Glutamatergic neuron (in vitro differentiated cells): ENCODE data around the gene CKAP2L. TPM values are rescaled to one million over a fixed set of nuclear protein-coding genes. Genes with fewer than 3 reads are reported as not detected.

Source experiments
- DNase-seq: peaks from one replicate; pipeline ENCODE4 v3.0.0; 2022
- H3K27ac Mint-ChIP-seq: one replicate; pipeline ENCODE4 v1.8.0; 2020; ENCODE audit warnings: mild to moderate bottlenecking, mixed read lengths, inconsistent platforms; ENCODE audit not compliant: unreplicated experiment
- H3K27me3 Mint-ChIP-seq: one replicate; pipeline ENCODE4 v1.8.0; 2020; ENCODE audit warnings: mild to moderate bottlenecking, moderate library complexity, mixed read lengths, inconsistent platforms; ENCODE audit not compliant: unreplicated experiment
- H3K36me3 Mint-ChIP-seq: one replicate; pipeline ENCODE4 v1.8.0; 2020; ENCODE audit warnings: mild to moderate bottlenecking, mixed read lengths, inconsistent platforms; ENCODE audit not compliant: unreplicated experiment
- H3K4me1 Mint-ChIP-seq: one replicate; pipeline ENCODE4 v1.8.0; 2020; ENCODE audit warnings: mild to moderate bottlenecking, low read depth, mixed read lengths, inconsistent platforms; ENCODE audit not compliant: unreplicated experiment
- H3K4me3 Mint-ChIP-seq: one replicate; pipeline ENCODE4 v1.8.0; 2020; ENCODE audit warnings: mild to moderate bottlenecking, mixed read lengths, inconsistent platforms; ENCODE audit not compliant: unreplicated experiment
- H3K9me3 Mint-ChIP-seq: one replicate; pipeline ENCODE4 v1.8.0; 2020; ENCODE audit warnings: mild to moderate bottlenecking, moderate library complexity, mixed read lengths, inconsistent platforms; ENCODE audit not compliant: unreplicated experiment
- CTCF ChIP-seq: fragments of 200-600 bp; sonication (generic); IDR thresholded peaks from one replicate; pipeline ENCODE4 v1.5.0; 2021; ENCODE audit not compliant: partially characterized antibody, unreplicated experiment
- total RNA-seq: library from RNA; stranded (reverse); fragmentation: NEBNext Ultra II Directional; extraction: Animal tissue kit (Norgen Biotek cat#: 25700); gene quantifications from one replicate; pipeline ENCODE4 v1.2.1, GENCODE V29; 2021; ENCODE audit not compliant: unreplicated experiment

CKAP2L gene
- total RNA-seq, 1 donor from 2014 or later: 3.3 TPM

- H3K27ac Mint-ChIP-seq: no peak overlapping the region
- peaks cover 2% of the 10 kb centered on the region for H3K27me3 Mint-ChIP-seq
- no peaks in the 10 kb centered on the region for H3K9me3 Mint-ChIP-seq
- H3K36me3 Mint-ChIP-seq: no peaks in the 10 kb centered on the region
- no peaks in the 10 kb centered on the region for H3K4me1 Mint-ChIP-seq
- no peak for TF ChIP-seq CTCF
- no peak overlapping the region for H3K4me3 Mint-ChIP-seq
- no peak for DNase-seq
Observed at GRCh38 chr2:112791019-112791418, 26.6 kb upstream of the CKAP2L start.

- no peak overlapping the region for H3K27ac Mint-ChIP-seq
- no peaks in the 10 kb centered on the region for H3K4me1 Mint-ChIP-seq
- H3K9me3 Mint-ChIP-seq: no peaks in the 10 kb centered on the region
- H3K27me3 Mint-ChIP-seq: peaks cover 2% of the 10 kb centered on the region
- no peaks in the 10 kb centered on the region for H3K36me3 Mint-ChIP-seq
- H3K4me3 Mint-ChIP-seq: no peak overlapping the region
- no peak for TF ChIP-seq CTCF
- no peak for DNase-seq
Observed at GRCh38 chr2:112790305-112790704, 25.9 kb upstream of the CKAP2L start.

- peaks cover 2% of the 10 kb centered on the region for H3K27me3 Mint-ChIP-seq
- H3K36me3 Mint-ChIP-seq: no peaks in the 10 kb centered on the region
- no peak overlapping the region for H3K4me3 Mint-ChIP-seq
- no peak for DNase-seq
- no peak overlapping the region for H3K27ac Mint-ChIP-seq
- H3K4me1 Mint-ChIP-seq: no peaks in the 10 kb centered on the region
- no peak for TF ChIP-seq CTCF
- no peaks in the 10 kb centered on the region for H3K9me3 Mint-ChIP-seq
Observed at GRCh38 chr2:112789186-112789585, 24.8 kb upstream of the CKAP2L start.

- no peaks in the 10 kb centered on the region for H3K4me1 Mint-ChIP-seq
- no peaks in the 10 kb centered on the region for H3K9me3 Mint-ChIP-seq
- no peak overlapping the region for H3K27ac Mint-ChIP-seq
- peaks cover 2% of the 10 kb centered on the region for H3K27me3 Mint-ChIP-seq
- no peak for TF ChIP-seq CTCF
- H3K4me3 Mint-ChIP-seq: no peak overlapping the region
- no peaks in the 10 kb centered on the region for H3K36me3 Mint-ChIP-seq
- DNase-seq: no peak
Observed at GRCh38 chr2:112788653-112789052, 24.2 kb upstream of the CKAP2L start.

- no peak overlapping the region for H3K4me3 Mint-ChIP-seq
- DNase-seq: no peak
- H3K27me3 Mint-ChIP-seq: peaks cover 2% of the 10 kb centered on the region
- no peaks in the 10 kb centered on the region for H3K4me1 Mint-ChIP-seq
- H3K27ac Mint-ChIP-seq: no peak overlapping the region
- H3K36me3 Mint-ChIP-seq: no peaks in the 10 kb centered on the region
- no peak for TF ChIP-seq CTCF
- H3K9me3 Mint-ChIP-seq: no peaks in the 10 kb centered on the region
Observed at GRCh38 chr2:112787729-112788393, 23.5 kb upstream of the CKAP2L start.
